ENCODE results near the gene ZC3H12A.

GRCh38 chr1:37533317-37534093, 59.1 kb downstream of the ZC3H12A start:
- TF ChIP-seq, protein P1, sequence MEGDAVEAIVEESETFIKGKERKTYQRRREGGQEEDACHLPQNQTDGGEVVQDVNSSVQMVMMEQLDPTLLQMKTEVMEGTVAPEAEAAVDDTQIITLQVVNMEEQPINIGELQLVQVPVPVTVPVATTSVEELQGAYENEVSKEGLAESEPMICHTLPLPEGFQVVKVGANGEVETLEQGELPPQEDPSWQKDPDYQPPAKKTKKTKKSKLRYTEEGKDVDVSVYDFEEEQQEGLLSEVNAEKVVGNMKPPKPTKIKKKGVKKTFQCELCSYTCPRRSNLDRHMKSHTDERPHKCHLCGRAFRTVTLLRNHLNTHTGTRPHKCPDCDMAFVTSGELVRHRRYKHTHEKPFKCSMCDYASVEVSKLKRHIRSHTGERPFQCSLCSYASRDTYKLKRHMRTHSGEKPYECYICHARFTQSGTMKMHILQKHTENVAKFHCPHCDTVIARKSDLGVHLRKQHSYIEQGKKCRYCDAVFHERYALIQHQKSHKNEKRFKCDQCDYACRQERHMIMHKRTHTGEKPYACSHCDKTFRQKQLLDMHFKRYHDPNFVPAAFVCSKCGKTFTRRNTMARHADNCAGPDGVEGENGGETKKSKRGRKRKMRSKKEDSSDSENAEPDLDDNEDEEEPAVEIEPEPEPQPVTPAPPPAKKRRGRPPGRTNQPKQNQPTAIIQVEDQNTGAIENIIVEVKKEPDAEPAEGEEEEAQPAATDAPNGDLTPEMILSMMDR (IDR thresholded peaks at IDR 0.05; ENCODE audit: control extremely low read depth in 1 of 3, insufficient read depth in 1 of 3, low read depth in 1 of 3, low read length in 3 of 3) = no peak
- TF ChIP-seq SAP30 (IDR thresholded peaks at IDR 0.05; ENCODE audit: insufficient read depth, insufficient replicate concordance, low read length) = no peak

Data from H1 (cell line).